ENCODE data around the gene SPTBN4. TPM values are rescaled to one million over a fixed set of nuclear protein-coding genes. Genes with fewer than 3 reads are reported as not detected.

Gene SPTBN4
- polyA plus RNA-seq, 1 of the 3 experiments (the other 2 are of a cell fraction) = 3.1 TPM

DNA sequence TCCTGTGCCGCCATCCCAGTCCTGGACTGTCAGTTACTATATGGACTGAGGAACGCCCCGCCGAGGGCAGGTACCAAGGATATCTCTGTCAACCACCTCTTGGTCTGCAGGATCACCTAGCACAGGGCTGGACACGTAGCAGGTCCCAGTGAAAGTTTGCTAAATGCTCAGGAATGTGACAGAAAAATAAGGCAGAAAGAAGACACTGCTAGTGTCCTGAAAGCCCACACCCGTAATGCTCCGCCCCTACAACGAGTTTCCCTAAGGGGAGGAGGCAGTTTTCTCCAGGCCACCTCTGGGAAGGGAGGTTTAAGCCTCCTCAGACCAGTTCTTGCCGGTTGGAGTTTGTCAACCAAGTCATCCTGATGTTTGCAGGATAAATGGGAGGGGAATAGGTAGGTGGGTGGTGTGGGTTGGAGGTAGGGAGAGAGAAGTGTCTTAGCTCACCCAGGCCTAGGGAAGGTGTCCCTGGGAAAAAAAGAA is 21.0 kb upstream of the SPTBN4 start:
- Histone ChIP-seq H3K9me2 (no peaks in the 10 kb centered on the region), H3K9ac (no peak overlapping the region), H3K36me3 (replicated peaks in 1 of 2; ENCODE audit: control insufficient read depth in 1 of 2, insufficient read depth in 2 of 2, low read length in 1 of 2) (peaks cover 14 to 17% of the 10 kb centered on the region in 2 experiments), H3K4me2 (no peak overlapping the region), H3K4me1 (ENCODE audit: control insufficient read depth in 1 of 2, insufficient read depth in 2 of 2, low read depth in 1 of 2, low read length in 1 of 2) (peaks cover 5 to 8% of the 10 kb centered on the region in 2 experiments; a peak in 2 of 4 replicates), H2AFZ (ENCODE audit: low read depth) (no peak overlapping the region; the same call in 1 of the 2 replicates), H4K20me1 (ENCODE audit: insufficient read depth) (peaks cover 21% of the 10 kb centered on the region), H3K4me3 (ENCODE audit: low read depth in 2 of 2, low read length in 1 of 2) (no peak overlapping the region), H3K9me3 (no peaks in the 10 kb centered on the region), H3K79me2 (ENCODE audit: insufficient read depth) (peaks cover 33% of the 10 kb centered on the region), H3K27ac (ENCODE audit: low read depth in 2 of 2, low read length in 1 of 2) (no peak overlapping the region), H3F3A (replicated peaks; ENCODE audit: insufficient read depth) (peaks cover 6% of the 10 kb centered on the region), H3K27me3 (ENCODE audit: insufficient read depth) (no peaks in the 10 kb centered on the region)
- ChIA-PET CTCF (interaction anchor here (1.0 to 2.8 kb wide), 8 partner anchors 8 to 141 kb away, joined by 3 to 15 read pairs (median 7); partner anchors contain the start of genes BLVRB, PRX and SERTAD1), POLR2A (no interaction called here)
- no peak for DNase-seq
- no peak for TF ChIP-seq GATA2 (CRISPR knock-in tag; IDR thresholded peaks at IDR 0.05)
- no peak for TF ChIP-seq TEAD4 (IDR thresholded peaks at IDR 0.05; ENCODE audit: borderline replicate concordance, insufficient read depth)
- TF ChIP-seq FOXJ3 (CRISPR knock-in tag; IDR thresholded peaks at IDR 0.05) = no peak
- TF ChIP-seq RFX5 (IDR thresholded peaks at IDR 0.05; ENCODE audit: low read length) = no peak
- TF ChIP-seq NRF1 (IDR thresholded peaks at IDR 0.05; ENCODE audit: low read depth, low read length) = no peak
- TF ChIP-seq JUND (IDR thresholded peaks at IDR 0.05) = no peak
- TF ChIP-seq EP300 (IDR thresholded peaks at IDR 0.05; ENCODE audit: borderline replicate concordance in 1 of 2, low read depth in 1 of 2, low read length in 1 of 2) = no peak
- TF ChIP-seq, protein P1, sequence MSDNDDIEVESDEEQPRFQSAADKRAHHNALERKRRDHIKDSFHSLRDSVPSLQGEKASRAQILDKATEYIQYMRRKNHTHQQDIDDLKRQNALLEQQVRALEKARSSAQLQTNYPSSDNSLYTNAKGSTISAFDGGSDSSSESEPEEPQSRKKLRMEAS (IDR thresholded peaks at IDR 0.05; ENCODE audit: low read depth) = no peak
- 81% methylated on average over 9 of the region's 9 CpGs for WGBS (ENCODE audit: low lambda C conversion rate)

DNA sequence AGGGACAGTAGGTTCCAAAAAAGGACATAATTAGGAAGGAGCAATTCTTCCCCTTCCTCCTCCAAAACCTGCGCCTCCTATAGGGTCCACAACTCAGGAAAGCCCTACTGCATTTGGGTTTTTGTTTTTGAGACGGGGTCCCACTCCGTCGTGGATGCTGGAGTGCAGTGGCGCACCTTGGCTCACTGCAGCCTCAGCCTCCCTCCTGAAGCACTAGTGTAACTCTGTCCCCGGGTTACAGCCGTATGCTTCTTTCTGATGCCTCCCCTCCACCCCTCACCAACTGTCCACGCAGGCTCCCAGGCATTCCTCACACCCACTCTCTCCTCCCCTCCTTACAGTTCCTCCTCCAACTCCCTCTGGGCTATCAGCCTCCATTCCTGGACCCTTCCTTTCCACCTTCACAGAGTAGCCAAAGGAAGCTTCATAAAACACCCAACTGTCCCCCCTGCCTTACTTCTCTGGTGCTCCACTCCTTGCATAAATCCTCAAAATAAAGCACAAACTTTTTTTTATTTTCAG is 20.5 kb upstream of the SPTBN4 start:
- H3K9me2 ChIP-seq = no peaks in the 10 kb centered on the region
- H3K9me3 ChIP-seq = no peaks in the 10 kb centered on the region
- H3K27me3 ChIP-seq (ENCODE audit: insufficient read depth) = no peaks in the 10 kb centered on the region
- ChIA-PET CTCF (interaction anchor here (2.1 to 2.8 kb wide), 2 partner anchors 17 to 19 kb away, joined by 8 read pairs; partner anchors contain the start of gene BLVRB), POLR2A (no interaction called here)
- peaks cover 28% of the 10 kb centered on the region for H3K79me2 ChIP-seq (ENCODE audit: insufficient read depth)
- TF ChIP-seq GABPA (IDR thresholded peaks at IDR 0.05; ENCODE audit: low read depth) (no peak), SIN3A (IDR thresholded peaks at IDR 0.05; ENCODE audit: borderline replicate concordance, low read depth, low read length) (no peak), YY1 (IDR thresholded peaks at IDR 0.05; ENCODE audit: low read depth) (no peak), RXRA (IDR thresholded peaks at IDR 0.05; ENCODE audit: borderline replicate concordance, low read depth) (no peak), RFX5 (IDR thresholded peaks at IDR 0.05; ENCODE audit: low read length) (no peak), FOXJ3 (CRISPR knock-in tag; IDR thresholded peaks at IDR 0.05) (no peak), TEAD4 (IDR thresholded peaks at IDR 0.05; ENCODE audit: borderline replicate concordance, insufficient read depth) (no peak), CHD2 (IDR thresholded peaks at IDR 0.05; ENCODE audit: low read length, partially characterized antibody) (no peak), NRF1 (IDR thresholded peaks at IDR 0.05; ENCODE audit: low read depth, low read length) (no peak), POLR2AphosphoS5 (IDR thresholded peaks at IDR 0.05; ENCODE audit: low read depth, low read length) (no peak), TAF1 (IDR thresholded peaks at IDR 0.05; ENCODE audit: borderline replicate concordance, low read depth, low read length) (no peak), FOSL2 (IDR thresholded peaks at IDR 0.05; ENCODE audit: borderline replicate concordance, low read depth) (no peak), ELF1 (IDR thresholded peaks at IDR 0.05) (no peak)
- TF ChIP-seq, protein P2, sequence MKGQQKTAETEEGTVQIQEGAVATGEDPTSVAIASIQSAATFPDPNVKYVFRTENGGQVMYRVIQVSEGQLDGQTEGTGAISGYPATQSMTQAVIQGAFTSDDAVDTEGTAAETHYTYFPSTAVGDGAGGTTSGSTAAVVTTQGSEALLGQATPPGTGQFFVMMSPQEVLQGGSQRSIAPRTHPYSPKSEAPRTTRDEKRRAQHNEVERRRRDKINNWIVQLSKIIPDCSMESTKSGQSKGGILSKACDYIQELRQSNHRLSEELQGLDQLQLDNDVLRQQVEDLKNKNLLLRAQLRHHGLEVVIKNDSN (IDR thresholded peaks at IDR 0.05; ENCODE audit: borderline replicate concordance, low read depth) = no peak
- TF ChIP-seq, protein P3, sequence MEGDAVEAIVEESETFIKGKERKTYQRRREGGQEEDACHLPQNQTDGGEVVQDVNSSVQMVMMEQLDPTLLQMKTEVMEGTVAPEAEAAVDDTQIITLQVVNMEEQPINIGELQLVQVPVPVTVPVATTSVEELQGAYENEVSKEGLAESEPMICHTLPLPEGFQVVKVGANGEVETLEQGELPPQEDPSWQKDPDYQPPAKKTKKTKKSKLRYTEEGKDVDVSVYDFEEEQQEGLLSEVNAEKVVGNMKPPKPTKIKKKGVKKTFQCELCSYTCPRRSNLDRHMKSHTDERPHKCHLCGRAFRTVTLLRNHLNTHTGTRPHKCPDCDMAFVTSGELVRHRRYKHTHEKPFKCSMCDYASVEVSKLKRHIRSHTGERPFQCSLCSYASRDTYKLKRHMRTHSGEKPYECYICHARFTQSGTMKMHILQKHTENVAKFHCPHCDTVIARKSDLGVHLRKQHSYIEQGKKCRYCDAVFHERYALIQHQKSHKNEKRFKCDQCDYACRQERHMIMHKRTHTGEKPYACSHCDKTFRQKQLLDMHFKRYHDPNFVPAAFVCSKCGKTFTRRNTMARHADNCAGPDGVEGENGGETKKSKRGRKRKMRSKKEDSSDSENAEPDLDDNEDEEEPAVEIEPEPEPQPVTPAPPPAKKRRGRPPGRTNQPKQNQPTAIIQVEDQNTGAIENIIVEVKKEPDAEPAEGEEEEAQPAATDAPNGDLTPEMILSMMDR (IDR thresholded peaks at IDR 0.05) = no peak
- TF ChIP-seq, protein P4, sequence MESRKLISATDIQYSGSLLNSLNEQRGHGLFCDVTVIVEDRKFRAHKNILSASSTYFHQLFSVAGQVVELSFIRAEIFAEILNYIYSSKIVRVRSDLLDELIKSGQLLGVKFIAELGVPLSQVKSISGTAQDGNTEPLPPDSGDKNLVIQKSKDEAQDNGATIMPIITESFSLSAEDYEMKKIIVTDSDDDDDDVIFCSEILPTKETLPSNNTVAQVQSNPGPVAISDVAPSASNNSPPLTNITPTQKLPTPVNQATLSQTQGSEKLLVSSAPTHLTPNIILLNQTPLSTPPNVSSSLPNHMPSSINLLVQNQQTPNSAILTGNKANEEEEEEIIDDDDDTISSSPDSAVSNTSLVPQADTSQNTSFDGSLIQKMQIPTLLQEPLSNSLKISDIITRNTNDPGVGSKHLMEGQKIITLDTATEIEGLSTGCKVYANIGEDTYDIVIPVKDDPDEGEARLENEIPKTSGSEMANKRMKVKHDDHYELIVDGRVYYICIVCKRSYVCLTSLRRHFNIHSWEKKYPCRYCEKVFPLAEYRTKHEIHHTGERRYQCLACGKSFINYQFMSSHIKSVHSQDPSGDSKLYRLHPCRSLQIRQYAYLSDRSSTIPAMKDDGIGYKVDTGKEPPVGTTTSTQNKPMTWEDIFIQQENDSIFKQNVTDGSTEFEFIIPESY (IDR thresholded peaks at IDR 0.05; ENCODE audit: borderline replicate concordance, low read depth) = no peak
- no peak overlapping the region for H3K9ac ChIP-seq
- H3K27ac ChIP-seq (ENCODE audit: low read depth in 2 of 2, low read length in 1 of 2) = no peak overlapping the region
- peaks cover 5 to 8% of the 10 kb centered on the region in 2 experiments; a peak in 2 of 4 replicates for H3K4me1 ChIP-seq (ENCODE audit: control insufficient read depth in 1 of 2, insufficient read depth in 2 of 2, low read depth in 1 of 2, low read length in 1 of 2)
- H2AFZ ChIP-seq (ENCODE audit: low read depth) = no peak overlapping the region
- H4K20me1 ChIP-seq (ENCODE audit: insufficient read depth) = peaks cover 16% of the 10 kb centered on the region
- DNase-seq = no peak
- no peak overlapping the region for H3K4me3 ChIP-seq (ENCODE audit: low read depth in 2 of 2, low read length in 1 of 2)
- H3K36me3 ChIP-seq (replicated peaks in 1 of 2; ENCODE audit: control insufficient read depth in 1 of 2, insufficient read depth in 2 of 2, low read length in 1 of 2) = peaks cover 9 to 12% of the 10 kb centered on the region in 2 experiments
- H3F3A ChIP-seq (replicated peaks; ENCODE audit: insufficient read depth) = peaks cover 3% of the 10 kb centered on the region
- 92% methylated on average over 8 of the region's 8 CpGs for WGBS (ENCODE audit: low lambda C conversion rate)
- H3K4me2 ChIP-seq = no peak overlapping the region
